H9 (cell line): Measurements from ENCODE around the gene SEC24C. TPM values are rescaled to one million over a fixed set of nuclear protein-coding genes. Genes with fewer than 3 reads are reported as not detected.

Source experiments
- DNase-seq: peaks from one replicate; pipeline ENCODE4 v3.0.0-alpha.2; 2017
- H2AFZ ChIP-seq: one replicate; pipeline ENCODE4 v1.6.1; 2013; ENCODE audit warnings: mild to moderate bottlenecking, low read length, control low read depth, moderate library complexity
- H2AK5ac ChIP-seq: 2 replicates; pipeline ENCODE4 v1.6.1; 2013; ENCODE audit warnings: low read length, control low read depth, mixed read lengths; ENCODE audit not compliant: insufficient read length
- H2BK120ac ChIP-seq: one replicate; pipeline ENCODE4 v1.6.1; 2013; ENCODE audit warnings: low read depth, mild to moderate bottlenecking, low read length, control low read depth, inconsistent platforms; ENCODE audit not compliant: poor library complexity, severe bottlenecking
- H2BK12ac ChIP-seq: 2 replicates; pipeline ENCODE4 v1.6.1; 2013; ENCODE audit warnings: low read length, control low read depth, mixed read lengths, low read depth; ENCODE audit not compliant: insufficient read length
- H2BK15ac ChIP-seq: 2 replicates; pipeline ENCODE4 v1.6.1; 2013; ENCODE audit warnings: low read depth, low read length, control low read depth
- H2BK20ac ChIP-seq: one replicate; pipeline ENCODE4 v1.6.1; 2013; ENCODE audit warnings: low read depth, mild to moderate bottlenecking, low read length, control low read depth, inconsistent platforms; ENCODE audit not compliant: poor library complexity, severe bottlenecking
- H2BK5ac ChIP-seq: 2 replicates; pipeline ENCODE4 v1.6.1; 2013; ENCODE audit warnings: low read length, control low read depth, mixed read lengths; ENCODE audit not compliant: insufficient read length
- H3K14ac ChIP-seq: 2 replicates; pipeline ENCODE4 v1.6.1; 2013; ENCODE audit warnings: low read length, control low read depth; ENCODE audit not compliant: insufficient read depth
- H3K18ac ChIP-seq: 2 replicates; pipeline ENCODE4 v1.6.1; 2013; ENCODE audit warnings: low read depth, mild to moderate bottlenecking, mixed read lengths, low read length, control low read depth; ENCODE audit not compliant: insufficient read length
- H3K23ac ChIP-seq: 2 replicates; pipeline ENCODE4 v1.6.1; 2013; ENCODE audit warnings: low read length, control low read depth, mixed read lengths, low read depth; ENCODE audit not compliant: insufficient read length
- H3K23me2 ChIP-seq: 2 replicates; pipeline ENCODE4 v1.6.1; 2013; ENCODE audit warnings: low read depth, mild to moderate bottlenecking, mixed read lengths, low read length, control low read depth; ENCODE audit not compliant: insufficient read length, poor library complexity, severe bottlenecking
- H3K27ac ChIP-seq: 2 replicates; pipeline ENCODE4 v1.5.1; 2013; ENCODE audit warnings: low read length, control low read depth, mixed read lengths, low read depth; ENCODE audit not compliant: insufficient read length
- H3K27me3 ChIP-seq: 2 replicates; pipeline ENCODE4 v1.6.1; 2013; ENCODE audit warnings: low read length, control low read depth, inconsistent platforms; ENCODE audit not compliant: insufficient read depth
- H3K4ac ChIP-seq: 2 replicates; pipeline ENCODE4 v1.6.1; 2013; ENCODE audit warnings: low read depth, mild to moderate bottlenecking, control low read depth, inconsistent platforms, low read length, moderate library complexity
- H3K4me1 ChIP-seq: 2 replicates; pipeline ENCODE4 v1.6.1; 2013; ENCODE audit warnings: low read length, control low read depth, inconsistent platforms; ENCODE audit not compliant: insufficient read depth
- H3K4me2 ChIP-seq: 2 replicates; pipeline ENCODE4 v1.6.1; 2013; ENCODE audit warnings: low read length, control low read depth, mixed read lengths; ENCODE audit not compliant: insufficient read length, insufficient read depth
- H3K56ac ChIP-seq: 2 replicates; pipeline ENCODE4 v1.6.1; 2013; ENCODE audit warnings: low read depth, mild to moderate bottlenecking, mixed read lengths, low read length, control low read depth; ENCODE audit not compliant: insufficient read length
- H3K79me1 ChIP-seq: 2 replicates; pipeline ENCODE4 v1.6.1; 2013; ENCODE audit warnings: low read depth, mild to moderate bottlenecking, moderate library complexity, low read length, control low read depth, inconsistent platforms; ENCODE audit not compliant: insufficient read depth, poor library complexity, severe bottlenecking
- H3K79me2 ChIP-seq: 2 replicates; pipeline ENCODE4 v1.6.1; 2013; ENCODE audit warnings: low read length, control low read depth, inconsistent platforms; ENCODE audit not compliant: insufficient read depth
- H3K9ac ChIP-seq: 2 replicates; pipeline ENCODE4 v1.6.1; 2013; ENCODE audit warnings: low read length, control low read depth, mixed read lengths; ENCODE audit not compliant: insufficient read length; ENCODE audit errors: extremely low read depth
- H3K9me3 ChIP-seq: one replicate; pipeline ENCODE4 v1.6.1; 2013; ENCODE audit warnings: low read depth, low read length, inconsistent platforms; ENCODE audit not compliant: control insufficient read depth
- H3T11ph ChIP-seq: one replicate; pipeline ENCODE4 v1.6.1; 2013; ENCODE audit warnings: mild to moderate bottlenecking, low read length, control low read depth, inconsistent platforms
- H4K20me1 ChIP-seq: one replicate; pipeline ENCODE4 v1.6.1; 2013; ENCODE audit not compliant: control insufficient read depth, insufficient read length, insufficient read depth
- H4K5ac ChIP-seq: 2 replicates; pipeline ENCODE4 v1.6.1; 2013; ENCODE audit warnings: low read depth, mild to moderate bottlenecking, mixed read lengths, low read length, control low read depth; ENCODE audit not compliant: insufficient read length
- H4K8ac ChIP-seq: replicated peaks from 2 replicates; pipeline ENCODE4 v1.6.1; 2013; ENCODE audit warnings: low read length, control low read depth, mixed read lengths, low read depth; ENCODE audit not compliant: insufficient read length
- H4K91ac ChIP-seq: 2 replicates; pipeline ENCODE4 v1.6.1; 2013; ENCODE audit warnings: low read depth, mild to moderate bottlenecking, moderate library complexity, mixed read lengths, low read length, control low read depth; ENCODE audit not compliant: insufficient read length
- H3K27ac Mint-ChIP-seq, 3 experiments: 2 replicates in 2 of 3; 3 replicates in 1 of 3; pipeline ENCODE4 v1.8.0; 2020 to 2021; ENCODE audit warnings: mixed read lengths in 3 of 3, mild to moderate bottlenecking in 1 of 3, moderate library complexity in 1 of 3
- H3K27me3 Mint-ChIP-seq: 2 replicates; pipeline ENCODE4 v1.8.0; 2021; ENCODE audit warnings: low read depth, mild to moderate bottlenecking, moderate library complexity, mixed read lengths
- H3K36me3 Mint-ChIP-seq, 3 experiments: 2 replicates in 2 of 3; 3 replicates in 1 of 3; pipeline ENCODE4 v1.8.0; 2020 to 2021; ENCODE audit warnings: low read depth in 3 of 3, mixed read lengths in 3 of 3; ENCODE audit not compliant: insufficient read depth in 1 of 3
- H3K4me1 Mint-ChIP-seq, 2 experiments: 2 replicates each; pipeline ENCODE4 v1.8.0; 2020; ENCODE audit warnings: mixed read lengths in 2 of 2
- H3K4me3 Mint-ChIP-seq, 2 experiments: 2 replicates in 1 of 2; 3 replicates in 1 of 2; pipeline ENCODE4 v1.8.0; 2020 to 2021; ENCODE audit warnings: mild to moderate bottlenecking in 2 of 2, mixed read lengths in 2 of 2, moderate library complexity in 1 of 2
- H3K9me3 Mint-ChIP-seq, 2 experiments: 2 replicates in 1 of 2; 3 replicates in 1 of 2; pipeline ENCODE4 v1.8.0; 2020; ENCODE audit warnings: mild to moderate bottlenecking in 2 of 2, mixed read lengths in 2 of 2, moderate library complexity in 1 of 2
- WGBS: extraction: QIAGEN DNeasy Blood & Tissue Kit; methylation state at CpG from one replicate; pipeline ENCODE4 v1.1.7; 2013; ENCODE audit warnings: missing lambda C conversion rate, low lambda C conversion rate, mixed read lengths; ENCODE audit not compliant: insufficient read length; ENCODE audit errors: extremely low coverage; 5-methylcytosine and 5-hydroxymethylcytosine counted together
- total RNA-seq: library from RNA; stranded (reverse); gene quantifications from 2 replicates; pipeline ENCODE4 v1.2.1, GENCODE V29; 2021
- TF ChIP-seq, protein P1 (sequence below): fragments of 200-600 bp; sonication (generic); conservative IDR thresholded peaks from 3 replicates; pipeline ENCODE4 v1.8.0; 2021; ENCODE audit warnings: antibody characterized with exemption, mild to moderate bottlenecking

The SEC24C gene
- total RNA-seq, 1 experiment from 2014 or later: 62.4 TPM

DNA sequence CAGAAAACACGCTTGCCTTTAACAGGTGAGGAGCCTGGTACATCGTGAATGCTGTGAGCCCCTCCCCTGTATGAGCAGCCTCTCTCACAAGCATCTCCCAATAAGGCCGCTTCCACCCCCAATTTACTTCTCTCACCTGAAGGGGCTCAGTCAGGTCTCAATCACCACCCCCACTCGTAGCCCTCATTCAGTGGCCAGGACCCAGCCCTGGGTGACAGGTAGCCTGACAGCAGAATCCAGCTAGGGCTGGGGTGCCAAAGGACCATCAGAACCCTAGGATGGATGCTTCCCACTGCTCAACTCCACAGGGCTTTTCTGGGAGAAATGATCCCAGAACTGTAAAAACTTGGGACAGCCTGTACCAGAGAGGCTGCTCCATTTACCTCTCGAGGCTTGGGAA is 73.7 kb downstream of the SEC24C start:
- TF ChIP-seq, protein P1, sequence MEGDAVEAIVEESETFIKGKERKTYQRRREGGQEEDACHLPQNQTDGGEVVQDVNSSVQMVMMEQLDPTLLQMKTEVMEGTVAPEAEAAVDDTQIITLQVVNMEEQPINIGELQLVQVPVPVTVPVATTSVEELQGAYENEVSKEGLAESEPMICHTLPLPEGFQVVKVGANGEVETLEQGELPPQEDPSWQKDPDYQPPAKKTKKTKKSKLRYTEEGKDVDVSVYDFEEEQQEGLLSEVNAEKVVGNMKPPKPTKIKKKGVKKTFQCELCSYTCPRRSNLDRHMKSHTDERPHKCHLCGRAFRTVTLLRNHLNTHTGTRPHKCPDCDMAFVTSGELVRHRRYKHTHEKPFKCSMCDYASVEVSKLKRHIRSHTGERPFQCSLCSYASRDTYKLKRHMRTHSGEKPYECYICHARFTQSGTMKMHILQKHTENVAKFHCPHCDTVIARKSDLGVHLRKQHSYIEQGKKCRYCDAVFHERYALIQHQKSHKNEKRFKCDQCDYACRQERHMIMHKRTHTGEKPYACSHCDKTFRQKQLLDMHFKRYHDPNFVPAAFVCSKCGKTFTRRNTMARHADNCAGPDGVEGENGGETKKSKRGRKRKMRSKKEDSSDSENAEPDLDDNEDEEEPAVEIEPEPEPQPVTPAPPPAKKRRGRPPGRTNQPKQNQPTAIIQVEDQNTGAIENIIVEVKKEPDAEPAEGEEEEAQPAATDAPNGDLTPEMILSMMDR: no peak
- Histone ChIP-seq H3K27me3 (no peaks in the 10 kb centered on the region), H2BK5ac (no peak overlapping the region), H3K23me2 (no peaks in the 10 kb centered on the region), H2AK5ac (no peak overlapping the region), H2BK12ac (no peak overlapping the region), H3K18ac (no peak overlapping the region), H3K79me1 (no peaks in the 10 kb centered on the region), H3K4me1 (no peaks in the 10 kb centered on the region), H3K56ac (no peak overlapping the region), H3K9ac (no peak overlapping the region), H3K14ac (no peak overlapping the region), H2AFZ (no peak overlapping the region), H3K4me2 (no peak overlapping the region), H3K23ac (no peak overlapping the region), H2BK20ac (no peak overlapping the region), H3K27ac (no peak overlapping the region), H4K5ac (no peak overlapping the region), H4K20me1 (no peaks in the 10 kb centered on the region), H3K4ac (no peak overlapping the region), H3K79me2 (no peaks in the 10 kb centered on the region), H4K91ac (no peak overlapping the region), H4K8ac (no peak overlapping the region), H2BK120ac (no peak overlapping the region), H2BK15ac (no peak overlapping the region), H3T11ph (no peak overlapping the region), H3K9me3 (no peaks in the 10 kb centered on the region)
- H3K4me1 Mint-ChIP-seq: peaks cover 3 to 6% of the 10 kb centered on the region in 2 experiments
- H3K27me3 Mint-ChIP-seq: no peaks in the 10 kb centered on the region
- peaks cover 20 to 61% (median 25%) of the 10 kb centered on the region in 3 experiments; a peak in 6 of 7 replicates for H3K36me3 Mint-ChIP-seq
- H3K9me3 Mint-ChIP-seq: no peaks in the 10 kb centered on the region
- H3K4me3 Mint-ChIP-seq: no peak overlapping the region
- H3K27ac Mint-ChIP-seq: peak overlapping the region in 2 of 3 experiments; percentile 10 to 92; a peak in 1 of 7 replicates
- no peak for DNase-seq
- WGBS: no CpG with 5 or more reads among the region's 5 CpGs
